Measurements from ENCODE around the gene DNAJC22.
"Not testable (repeated sequence)": the region's sequence is repeated elsewhere in the genome, so short reads cannot be mapped to it uniquely, and the experiment has no call there.

GRCh38 chr12:49320411-49321103 is 26.1 kb upstream of the DNAJC22 start:
- not testable (repeated sequence) for TF ChIP-seq JUN (CRISPR knock-in tag; IDR thresholded peaks at IDR 0.05); ZNF337 (CRISPR knock-in tag; IDR thresholded peaks at IDR 0.05; ENCODE audit: borderline replicate concordance, low read depth); KDM5B (CRISPR knock-in tag; IDR thresholded peaks at IDR 0.05; ENCODE audit: borderline replicate concordance); POLR2A (IDR thresholded peaks at IDR 0.05; ENCODE audit: insufficient read depth in 1 of 2, low read depth in 2 of 2, low read length in 2 of 2); POLR2AphosphoS5 (IDR thresholded peaks at IDR 0.05; ENCODE audit: low read depth, low read length); CHD2 (IDR thresholded peaks at IDR 0.05; ENCODE audit: low read depth, low read length); SMARCC2 (IDR thresholded peaks at IDR 0.05)
- TF ChIP-seq, protein P1, sequence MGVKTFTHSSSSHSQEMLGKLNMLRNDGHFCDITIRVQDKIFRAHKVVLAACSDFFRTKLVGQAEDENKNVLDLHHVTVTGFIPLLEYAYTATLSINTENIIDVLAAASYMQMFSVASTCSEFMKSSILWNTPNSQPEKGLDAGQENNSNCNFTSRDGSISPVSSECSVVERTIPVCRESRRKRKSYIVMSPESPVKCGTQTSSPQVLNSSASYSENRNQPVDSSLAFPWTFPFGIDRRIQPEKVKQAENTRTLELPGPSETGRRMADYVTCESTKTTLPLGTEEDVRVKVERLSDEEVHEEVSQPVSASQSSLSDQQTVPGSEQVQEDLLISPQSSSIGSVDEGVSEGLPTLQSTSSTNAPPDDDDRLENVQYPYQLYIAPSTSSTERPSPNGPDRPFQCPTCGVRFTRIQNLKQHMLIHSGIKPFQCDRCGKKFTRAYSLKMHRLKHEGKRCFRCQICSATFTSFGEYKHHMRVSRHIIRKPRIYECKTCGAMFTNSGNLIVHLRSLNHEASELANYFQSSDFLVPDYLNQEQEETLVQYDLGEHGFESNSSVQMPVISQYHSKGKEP (CRISPR knock-in tag; IDR thresholded peaks at IDR 0.05), result not testable (repeated sequence)
